Osteoblast (primary cell): Measurements from ENCODE around the gene POLR3K. TPM values are rescaled to one million over a fixed set of nuclear protein-coding genes. Genes with fewer than 3 reads are reported as not detected.

Source experiments
- DNase-seq: peaks from one replicate; pipeline ENCODE4 v3.0.0; 2011; ENCODE audit warnings: low spot score, mixed read lengths; ENCODE audit not compliant: insufficient read length; ENCODE audit errors: missing footprints
- H2AFZ ChIP-seq: 2 replicates; pipeline ENCODE4 v1.6.0; 2011; ENCODE audit warnings: mild to moderate bottlenecking, low read length
- H3K27ac ChIP-seq: 2 replicates; pipeline ENCODE4 v1.5.1; 2011; ENCODE audit warnings: mild to moderate bottlenecking, low read depth, low read length, moderate library complexity
- H3K27me3 ChIP-seq: 2 replicates; pipeline ENCODE4 v1.6.0; 2012; ENCODE audit warnings: mild to moderate bottlenecking, control low read depth, inconsistent platforms, low read length, moderate library complexity; ENCODE audit not compliant: insufficient read depth
- H3K36me3 ChIP-seq: 2 replicates; pipeline ENCODE4 v1.5.1; 2011; ENCODE audit warnings: mild to moderate bottlenecking, low read length, control low read depth, moderate library complexity; ENCODE audit not compliant: insufficient read depth
- H3K4me1 ChIP-seq: 2 replicates; pipeline ENCODE4 v1.5.1; 2011; ENCODE audit warnings: mild to moderate bottlenecking, low read length, control low read depth, moderate library complexity; ENCODE audit not compliant: insufficient read depth
- H3K4me2 ChIP-seq: 2 replicates; pipeline ENCODE4 v1.6.0; 2011; ENCODE audit warnings: mild to moderate bottlenecking, low read length; ENCODE audit not compliant: insufficient read depth
- H3K4me3 ChIP-seq: fragments of 200-600 bp; sonication (generic); 3 replicates; pipeline ENCODE4 v1.5.1; 2012; ENCODE audit warnings: mild to moderate bottlenecking, low read length, inconsistent platforms; ENCODE audit not compliant: insufficient read depth
- H3K79me2 ChIP-seq: 2 replicates; pipeline ENCODE4 v1.6.0; 2012; ENCODE audit warnings: mild to moderate bottlenecking, low read length, control low read depth, inconsistent platforms; ENCODE audit not compliant: insufficient read depth
- H3K9me3 ChIP-seq: 2 replicates; pipeline ENCODE4 v1.5.1; 2011; ENCODE audit warnings: low read depth, low read length, control low read depth
- H4K20me1 ChIP-seq: 2 replicates; pipeline ENCODE4 v1.6.0; 2012; ENCODE audit warnings: mild to moderate bottlenecking, low read length, control low read depth; ENCODE audit not compliant: insufficient read depth
- total RNA-seq: library from RNA; depleted of rRNA; stranded (reverse); fragments of >200 nt; gene quantifications from 2 replicates; pipeline ENCODE4 v1.2.3, GENCODE V29; 2012
- TF ChIP-seq, protein P1 (sequence below): IDR thresholded peaks from 2 replicates; pipeline ENCODE4 v1.5.1; 2011; ENCODE audit warnings: mild to moderate bottlenecking, low read depth, low read length, moderate library complexity; ENCODE audit errors: extremely low read depth

POLR3K gene
- 1.4 and 2.1 TPM in 2 replicates for total RNA-seq

DNA sequence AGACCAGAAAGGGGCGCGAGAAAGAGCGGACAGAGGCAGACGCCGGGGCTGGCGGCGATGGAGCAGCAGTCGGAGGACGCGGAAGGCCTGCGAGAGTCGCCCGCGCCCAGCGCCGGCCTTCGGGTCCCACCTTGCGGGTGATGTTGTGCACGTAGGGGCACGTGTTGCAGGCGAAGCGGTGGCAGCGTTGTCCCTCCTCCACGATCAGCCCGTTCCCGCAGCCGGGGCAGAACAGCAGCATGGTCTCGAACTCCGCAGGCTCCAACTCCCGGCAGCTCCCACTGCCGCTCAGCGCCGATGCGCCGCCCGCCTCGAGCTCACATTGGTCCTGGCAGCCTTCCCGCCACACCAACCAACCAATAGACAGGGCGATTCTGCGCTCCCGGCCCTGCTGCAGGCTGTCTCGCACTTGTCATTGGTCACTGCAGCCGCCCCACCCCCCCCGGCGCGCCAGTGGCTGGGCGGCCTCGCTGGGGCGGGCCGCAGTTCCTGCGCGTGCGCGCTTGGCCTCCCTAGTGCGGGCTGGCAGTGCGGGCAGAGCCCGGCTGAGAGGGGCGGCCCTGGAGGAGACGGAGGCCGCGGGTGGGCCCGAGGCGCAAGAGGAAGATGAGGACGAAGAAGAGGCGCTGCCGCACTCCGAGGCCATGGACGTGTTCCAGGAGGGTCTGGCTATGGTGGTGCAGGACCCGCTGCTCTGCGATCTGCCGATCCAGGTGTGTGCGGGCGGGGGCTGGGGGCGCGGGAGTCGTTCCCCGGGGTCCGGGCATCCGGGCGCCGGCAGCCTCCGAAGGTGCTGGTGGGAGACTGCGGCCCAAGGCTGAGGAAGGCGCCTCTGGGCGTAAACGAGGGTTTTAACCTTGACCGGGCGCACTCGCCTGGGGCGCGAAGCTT, at the start of gene POLR3K, which contains the start of gene SNRNP25:
POLR3K (minus strand) TSS at position 263 of the 891 bp plus-strand sequence; CDS start at position 241, 22 bp downstream.
SNRNP25 (plus strand) TSS at position 483 of the 891 bp plus-strand sequence; CDS start at position 672, 189 bp downstream.
- Histone ChIP-seq H3K4me1 (peaks cover 6% of the 10 kb centered on the region), H3K27me3 (no peaks in the 10 kb centered on the region), H3K9me3 (no peaks in the 10 kb centered on the region), H3K4me3 (peak within 1 kb of the TSS; percentile 92), H2AFZ (peak within 1 kb of the TSS; percentile 95), H3K36me3 (peaks cover 42% of the 10 kb centered on the region), H3K79me2 (peaks cover 21% of the 10 kb centered on the region), H3K4me2 (peak within 1 kb of the TSS; percentile 95), H4K20me1 (peaks cover 15% of the 10 kb centered on the region), H3K27ac (peak within 1 kb of the TSS; percentile 64)
- TF ChIP-seq, protein P1, sequence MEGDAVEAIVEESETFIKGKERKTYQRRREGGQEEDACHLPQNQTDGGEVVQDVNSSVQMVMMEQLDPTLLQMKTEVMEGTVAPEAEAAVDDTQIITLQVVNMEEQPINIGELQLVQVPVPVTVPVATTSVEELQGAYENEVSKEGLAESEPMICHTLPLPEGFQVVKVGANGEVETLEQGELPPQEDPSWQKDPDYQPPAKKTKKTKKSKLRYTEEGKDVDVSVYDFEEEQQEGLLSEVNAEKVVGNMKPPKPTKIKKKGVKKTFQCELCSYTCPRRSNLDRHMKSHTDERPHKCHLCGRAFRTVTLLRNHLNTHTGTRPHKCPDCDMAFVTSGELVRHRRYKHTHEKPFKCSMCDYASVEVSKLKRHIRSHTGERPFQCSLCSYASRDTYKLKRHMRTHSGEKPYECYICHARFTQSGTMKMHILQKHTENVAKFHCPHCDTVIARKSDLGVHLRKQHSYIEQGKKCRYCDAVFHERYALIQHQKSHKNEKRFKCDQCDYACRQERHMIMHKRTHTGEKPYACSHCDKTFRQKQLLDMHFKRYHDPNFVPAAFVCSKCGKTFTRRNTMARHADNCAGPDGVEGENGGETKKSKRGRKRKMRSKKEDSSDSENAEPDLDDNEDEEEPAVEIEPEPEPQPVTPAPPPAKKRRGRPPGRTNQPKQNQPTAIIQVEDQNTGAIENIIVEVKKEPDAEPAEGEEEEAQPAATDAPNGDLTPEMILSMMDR = no peak
- DNase-seq = peak; percentile 100

DNA sequence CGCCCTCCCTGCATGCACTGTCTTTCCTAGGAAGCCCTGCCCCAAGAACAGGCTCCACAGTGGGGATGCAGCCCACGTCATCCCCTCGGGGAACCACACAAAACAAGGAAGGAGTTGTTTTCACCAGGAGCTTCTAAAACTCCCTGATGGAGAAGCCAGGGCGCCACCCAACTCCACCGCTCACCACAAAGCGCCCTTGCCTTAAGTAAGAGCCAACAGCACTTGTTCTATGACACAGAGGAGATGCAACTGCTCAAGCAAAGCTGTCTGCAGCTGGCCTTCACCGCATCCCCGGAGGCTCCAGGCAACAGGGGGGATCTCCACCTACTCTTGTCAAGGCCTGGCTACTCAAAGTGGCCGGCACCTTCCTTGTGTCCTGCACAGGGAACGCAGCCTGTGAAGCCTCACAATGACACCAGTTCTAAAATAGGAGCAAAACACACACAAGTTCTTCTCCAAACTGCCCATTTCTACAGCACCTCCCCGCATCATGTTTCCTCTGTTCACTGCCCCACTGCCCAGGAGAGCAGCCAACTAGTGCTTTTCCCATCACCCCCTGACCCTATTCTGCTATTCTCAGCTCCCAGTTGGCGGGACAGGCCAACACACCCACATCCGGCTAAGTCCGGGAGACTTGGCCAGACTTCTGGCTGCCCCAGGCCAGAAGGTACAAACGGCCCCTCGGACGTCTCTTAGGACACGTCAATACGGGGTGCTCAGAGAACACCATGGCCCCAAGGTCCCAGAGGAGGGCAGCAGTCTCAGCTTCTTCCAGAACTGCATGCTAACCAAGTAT, 48.9 kb upstream of the POLR3K start:
- no peaks in the 10 kb centered on the region for H3K27me3 ChIP-seq
- peaks cover 15% of the 10 kb centered on the region for H3K4me1 ChIP-seq
- H3K4me2 ChIP-seq = peak overlapping the region; percentile 28
- no peak overlapping the region for H3K4me3 ChIP-seq
- no peak overlapping the region for H2AFZ ChIP-seq
- peak overlapping the region; percentile 28 for H3K27ac ChIP-seq
- DNase-seq = peak; percentile 84
- H3K36me3 ChIP-seq = peaks cover 34% of the 10 kb centered on the region
- TF ChIP-seq, protein P1 = no peak
- no peaks in the 10 kb centered on the region for H3K79me2 ChIP-seq
- H4K20me1 ChIP-seq = peaks cover 49% of the 10 kb centered on the region
- no peaks in the 10 kb centered on the region for H3K9me3 ChIP-seq

DNA sequence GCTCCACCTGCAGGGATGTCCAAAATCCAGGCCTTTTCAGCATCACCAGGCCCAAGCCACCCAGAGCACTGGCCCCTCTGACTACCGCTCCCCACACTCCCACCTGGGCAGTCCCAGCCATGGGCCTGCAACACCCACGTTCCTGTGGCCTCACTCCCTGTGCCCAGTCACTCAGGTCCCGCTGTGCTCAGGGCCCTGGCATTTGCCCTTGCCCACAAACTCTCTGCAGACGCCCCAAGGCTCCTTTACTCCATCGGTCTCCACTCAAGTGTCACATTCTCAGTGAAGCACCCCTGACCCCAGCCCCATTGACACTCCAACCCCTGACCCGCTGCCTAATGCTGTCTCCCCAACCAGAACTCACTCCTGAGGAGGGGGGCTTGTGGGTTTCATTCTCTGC, 48.2 kb upstream of the POLR3K start:
- peak; percentile 38 for DNase-seq
- TF ChIP-seq, protein P1 = no peak
- no peak overlapping the region for H3K4me3 ChIP-seq
- H2AFZ ChIP-seq = no peak overlapping the region
- peaks cover 31% of the 10 kb centered on the region for H3K36me3 ChIP-seq
- H3K9me3 ChIP-seq = no peaks in the 10 kb centered on the region
- H3K4me1 ChIP-seq = peaks cover 15% of the 10 kb centered on the region
- peak overlapping the region; percentile 28 for H3K27ac ChIP-seq
- no peak overlapping the region for H3K4me2 ChIP-seq
- peaks cover 52% of the 10 kb centered on the region for H4K20me1 ChIP-seq
- H3K79me2 ChIP-seq = no peaks in the 10 kb centered on the region
- no peaks in the 10 kb centered on the region for H3K27me3 ChIP-seq

DNA sequence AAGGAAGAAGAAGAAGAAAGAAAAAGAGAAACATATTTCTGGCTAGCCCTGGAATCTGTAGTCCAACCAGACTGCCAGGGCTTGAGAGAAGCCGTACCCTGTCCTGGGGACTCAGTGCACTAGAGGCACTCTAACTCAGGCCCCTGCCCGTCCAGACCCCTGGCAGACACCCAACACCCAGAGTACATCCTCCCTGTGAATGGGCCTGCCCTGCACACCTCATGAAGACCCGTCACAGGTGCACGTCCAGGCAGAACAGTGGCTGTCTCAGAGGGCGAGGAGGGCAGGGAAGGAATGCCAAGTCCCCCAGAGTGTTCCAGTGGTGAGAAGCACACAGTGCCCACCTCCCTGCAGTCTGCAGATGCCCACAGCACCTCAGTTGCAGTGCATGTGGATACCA, 47.6 kb upstream of the POLR3K start:
- Histone ChIP-seq H2AFZ (no peak overlapping the region), H3K36me3 (peaks cover 30% of the 10 kb centered on the region), H3K27me3 (no peaks in the 10 kb centered on the region), H3K27ac (no peak overlapping the region), H4K20me1 (peaks cover 53% of the 10 kb centered on the region), H3K4me1 (peaks cover 15% of the 10 kb centered on the region), H3K4me3 (no peak overlapping the region), H3K79me2 (no peaks in the 10 kb centered on the region), H3K9me3 (no peaks in the 10 kb centered on the region), H3K4me2 (no peak overlapping the region)
- TF ChIP-seq, protein P1 = no peak
- no peak for DNase-seq
